Measurements from ENCODE around the gene PNMA5. TPM values are rescaled to one million over a fixed set of nuclear protein-coding genes. Genes with fewer than 3 reads are reported as not detected.

PNMA5 gene
- total and polyA plus RNA-seq, 3 donors from 2014 or later: 13.0 to 15.8 (median 13.9) TPM

GRCh38 chrX:152950786-152951185 is 43.1 kb downstream of the PNMA5 start:
- Histone ChIP-seq H3K4me1 (no peaks in the 10 kb centered on the region), H3K36me3 (ENCODE audit: low read depth, missing control alignments) (no peaks in the 10 kb centered on the region), H3K27me3 (no peaks in the 10 kb centered on the region), H3K9me3 (no peaks in the 10 kb centered on the region), H3K27ac (no peak overlapping the region), H3K4me3 (no peak overlapping the region)
- intact Hi-C loops (cut with DNase I; ENCODE audit: low total_unique reads): no loop called here
- DNase-seq: no peak
- TF ChIP-seq CTCF (IDR thresholded peaks at IDR 0.05) (no peak), POLR2A (IDR thresholded peaks at IDR 0.05) (no peak)
- 92 to 94% methylated on average over 6 of the region's 6 CpGs for WGBS, 2 donors

GRCh38 chrX:152949114-152949513 is 44.8 kb downstream of the PNMA5 start:
- Histone ChIP-seq H3K36me3 (ENCODE audit: low read depth, missing control alignments) (no peaks in the 10 kb centered on the region), H3K27me3 (no peaks in the 10 kb centered on the region), H3K4me3 (no peak overlapping the region), H3K27ac (no peak overlapping the region), H3K9me3 (no peaks in the 10 kb centered on the region), H3K4me1 (no peaks in the 10 kb centered on the region)
- 73 to 89% methylated on average over 2 to 3 of the region's 4 CpGs for WGBS, 2 donors
- DNase-seq: no peak
- intact Hi-C loops (cut with DNase I; ENCODE audit: low total_unique reads): no loop called here
- no peak for TF ChIP-seq POLR2A (IDR thresholded peaks at IDR 0.05)
- TF ChIP-seq CTCF (IDR thresholded peaks at IDR 0.05): no peak

GRCh38 chrX:152946681-152947080 is 47.2 kb downstream of the PNMA5 start:
- TF ChIP-seq CTCF (IDR thresholded peaks at IDR 0.05): no peak
- no peak for TF ChIP-seq POLR2A (IDR thresholded peaks at IDR 0.05)
- intact Hi-C loops (cut with DNase I; ENCODE audit: low total_unique reads): no loop called here
- DNase-seq: no peak

GRCh38 chrX:152945021-152945979 is 48.6 kb downstream of the PNMA5 start:
- 93 to 99% methylated on average over 3 to 11 of the region's 11 CpGs for WGBS, 2 donors
- H3K27ac ChIP-seq: no peak overlapping the region
- intact Hi-C loops (cut with DNase I; ENCODE audit: low total_unique reads): no loop called here

More at GRCh38 chrX:152946681-152947080, 47.2 kb downstream of the PNMA5 start:
- no peak overlapping the region for H3K4me3 ChIP-seq
- WGBS, 2 donors: 90% methylated on average over 5 of the region's 6 CpGs; no CpG with 5 or more reads in 1 of the 2 donors
- no peak overlapping the region for H3K27ac ChIP-seq
- no peaks in the 10 kb centered on the region for H3K4me1 ChIP-seq
- no peaks in the 10 kb centered on the region for H3K36me3 ChIP-seq (ENCODE audit: low read depth, missing control alignments)
- no peaks in the 10 kb centered on the region for H3K9me3 ChIP-seq
- no peaks in the 10 kb centered on the region for H3K27me3 ChIP-seq

More at GRCh38 chrX:152945021-152945979, 48.6 kb downstream of the PNMA5 start:
- no peak overlapping the region for H3K4me3 ChIP-seq
- DNase-seq: no peak
- H3K27me3 ChIP-seq: no peaks in the 10 kb centered on the region
- no peaks in the 10 kb centered on the region for H3K36me3 ChIP-seq (ENCODE audit: low read depth, missing control alignments)
- TF ChIP-seq CTCF (IDR thresholded peaks at IDR 0.05) (no peak), POLR2A (IDR thresholded peaks at IDR 0.05) (no peak)
- no peaks in the 10 kb centered on the region for H3K9me3 ChIP-seq
- H3K4me1 ChIP-seq: no peaks in the 10 kb centered on the region

Data from testis (tissue), 3 donors.